ENCODE results near the gene CKMT2.
"Not testable (repeated sequence)": the region's sequence is repeated elsewhere in the genome, so short reads cannot be mapped to it uniquely, and the experiment has no call there.

Gene CKMT2

GRCh38 chr5:81256766-81257165 is 23.6 kb downstream of the CKMT2 start:
- H3K27ac ChIP-seq = no peak overlapping the region
- TF ChIP-seq ZFX (IDR thresholded peaks at IDR 0.05; ENCODE audit: borderline replicate concordance) (no peak), CTCF (IDR thresholded peaks at IDR 0.05) (no peak)

GRCh38 chr5:81262796-81263195 is 29.7 kb downstream of the CKMT2 start:
- not testable (repeated sequence) for H3K27ac ChIP-seq

- H3K27ac ChIP-seq = no peak overlapping the region
- TF ChIP-seq CTCF (IDR thresholded peaks at IDR 0.05) (no peak), ZFX (IDR thresholded peaks at IDR 0.05; ENCODE audit: borderline replicate concordance) (no peak)
Observed at GRCh38 chr5:81265101-81265500, 32.0 kb downstream of the CKMT2 start.

GRCh38 chr5:81268521-81269196 is 35.5 kb downstream of the CKMT2 start:
- 0 out of 2 replicates have a peak overlapping the region, but pooled peaks have one; percentile 4 for H3K27ac ChIP-seq
- TF ChIP-seq ZFX (IDR thresholded peaks at IDR 0.05; ENCODE audit: borderline replicate concordance) (no peak), CTCF (IDR thresholded peaks at IDR 0.05) (no peak)

- TF ChIP-seq CTCF (IDR thresholded peaks at IDR 0.05) (no peak), ZFX (IDR thresholded peaks at IDR 0.05; ENCODE audit: borderline replicate concordance) (no peak)
- no peak overlapping the region for H3K27ac ChIP-seq
Observed at GRCh38 chr5:81269751-81270393, 36.8 kb downstream of the CKMT2 start.

- H3K27ac ChIP-seq = not testable (repeated sequence)
Observed at GRCh38 chr5:81270394-81271027, 37.4 kb downstream of the CKMT2 start.

GRCh38 chr5:81283976-81284375 is 50.9 kb downstream of the CKMT2 start:
- no peak overlapping the region for H3K27ac ChIP-seq
- TF ChIP-seq CTCF (IDR thresholded peaks at IDR 0.05) (no peak), ZFX (IDR thresholded peaks at IDR 0.05; ENCODE audit: borderline replicate concordance) (no peak)

GRCh38 chr5:81286059-81286617 is 53.0 kb downstream of the CKMT2 start:
- H3K27ac ChIP-seq = no peak overlapping the region
- TF ChIP-seq CTCF (IDR thresholded peaks at IDR 0.05) = no peak
- TF ChIP-seq ZFX (IDR thresholded peaks at IDR 0.05; ENCODE audit: borderline replicate concordance) = no peak

Measured in 22Rv1 (cell line).